Smooth muscle cell (in vitro differentiated cells): Measurements from ENCODE around the gene PSEN2. TPM values are rescaled to one million over a fixed set of nuclear protein-coding genes. Genes with fewer than 3 reads are reported as not detected.

Experiments used
- DNase-seq: peaks from one replicate; lab custom pipeline; 2025; ENCODE audit not compliant: unreplicated experiment; lab: John Stamatoyannopoulos, UW
- H2AFZ ChIP-seq: fragments of 200-600 bp; sonication (generic); 2 replicates; pipeline ENCODE4 v1.6.0; 2016; ENCODE audit warnings: antibody characterized with exemption, low read depth, mild to moderate bottlenecking
- H3F3A ChIP-seq: fragments of 200-600 bp; sonication (generic); 2 replicates; pipeline ENCODE4 v1.6.0; 2017; ENCODE audit warnings: antibody characterized with exemption, low read depth
- H3K27ac ChIP-seq: fragments of 200-600 bp; sonication (generic); 2 replicates; pipeline ENCODE4 v1.5.1; 2016; ENCODE audit warnings: low read depth, mild to moderate bottlenecking
- H3K27me3 ChIP-seq: fragments of 200-600 bp; sonication (generic); 2 replicates; pipeline ENCODE4 v1.6.1; 2016; ENCODE audit warnings: low read depth, mild to moderate bottlenecking
- H3K36me3 ChIP-seq: fragments of 200-600 bp; sonication (generic); 2 replicates; pipeline ENCODE4 v1.5.1; 2016; ENCODE audit warnings: low read depth
- H3K4me1 ChIP-seq: fragments of 200-600 bp; sonication (generic); 2 replicates; pipeline ENCODE4 v1.5.1; 2016; ENCODE audit warnings: low read depth
- H3K4me2 ChIP-seq: fragments of 200-600 bp; sonication (generic); 2 replicates; pipeline ENCODE4 v1.6.0; 2016; ENCODE audit warnings: mild to moderate bottlenecking
- H3K4me3 ChIP-seq: fragments of 200-600 bp; sonication (generic); 2 replicates; pipeline ENCODE4 v1.5.1; 2016; ENCODE audit warnings: mild to moderate bottlenecking
- H3K79me2 ChIP-seq: fragments of 200-600 bp; sonication (generic); 2 replicates; pipeline ENCODE4 v1.6.0; 2016; ENCODE audit warnings: low read depth, mild to moderate bottlenecking
- H3K9ac ChIP-seq: fragments of 200-600 bp; sonication (generic); 2 replicates; pipeline ENCODE4 v1.6.0; 2016; ENCODE audit warnings: low read depth
- H3K9me3 ChIP-seq: fragments of 200-600 bp; sonication (generic); replicated peaks from 2 replicates; pipeline ENCODE4 v1.5.1; 2016; ENCODE audit warnings: low read depth
- H4K20me1 ChIP-seq: fragments of 200-600 bp; sonication (generic); 2 replicates; pipeline ENCODE4 v1.6.0; 2016; ENCODE audit warnings: low read depth
- WGBS: methylation state at CpG from one replicate; pipeline ENCODE4 v1.1.7; 2016; ENCODE audit warnings: low lambda C conversion rate; 5-methylcytosine and 5-hydroxymethylcytosine counted together
- polyA plus RNA-seq: library from polyadenylated mRNA; unstranded; fragments of >200 nt; fragmentation: Nextera tagmentation; extraction: Ambion mirVana; gene quantifications from 2 replicates; pipeline ENCODE4 v1.2.1, GENCODE V29; 2016
- total RNA-seq: library from RNA; depleted of rRNA; stranded (reverse); fragments of >200 nt; gene quantifications from 2 replicates; pipeline ENCODE4 v1.2.3, GENCODE V29; 2014
- TF ChIP-seq, protein P1 (sequence below): fragments of 200-600 bp; sonication (generic); IDR thresholded peaks from 2 replicates; pipeline ENCODE4 v1.5.1; 2017; ENCODE audit warnings: borderline replicate concordance, mild to moderate bottlenecking, antibody characterized with exemption; ENCODE audit not compliant: insufficient read depth, poor library complexity, severe bottlenecking

PSEN2 gene
- total and polyA plus RNA-seq, 2 experiments from 2014 or later: 3.5 to 5.7 TPM

DNA sequence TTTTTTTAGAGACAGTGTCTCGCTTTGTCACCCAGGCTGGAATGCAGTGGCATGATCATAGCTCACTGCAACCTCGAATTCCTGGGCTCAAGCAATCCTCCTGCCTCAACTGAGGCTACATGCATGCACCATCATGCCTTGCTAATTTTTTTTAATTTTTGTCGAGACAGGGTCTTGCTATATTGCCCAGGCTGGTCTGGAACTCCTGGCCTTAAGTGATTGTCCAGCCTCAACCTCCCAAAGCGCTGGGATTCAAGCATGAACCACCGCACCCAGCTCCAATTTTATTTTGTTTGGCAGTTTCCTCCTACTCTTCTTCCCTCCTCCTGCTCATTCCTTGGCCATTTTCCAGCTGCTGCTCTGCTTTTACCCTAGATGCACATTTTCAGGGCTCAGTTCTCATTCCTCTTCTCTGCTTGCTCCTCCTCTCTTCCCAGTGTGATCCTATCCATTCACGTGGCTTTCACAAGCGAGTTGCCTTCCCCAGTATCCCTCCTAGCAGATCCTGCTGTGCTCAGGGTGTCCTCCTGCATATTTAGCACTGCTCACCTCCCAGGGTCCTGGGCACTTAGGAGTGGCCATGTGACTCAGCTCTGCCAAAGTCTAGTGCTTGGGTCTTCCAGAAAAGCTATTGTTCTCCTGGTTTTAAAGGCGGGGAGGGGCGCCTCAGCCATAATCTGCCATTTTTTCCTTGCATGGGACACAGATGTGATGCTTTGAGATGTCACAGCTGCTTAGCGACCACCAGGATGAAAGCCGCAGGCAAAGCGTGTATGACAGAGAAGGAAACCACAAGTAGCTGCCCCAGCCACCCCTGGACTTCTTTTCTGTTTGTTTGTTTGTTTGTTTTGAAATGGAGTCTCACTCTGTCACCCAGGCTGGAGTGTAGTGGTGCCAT is 33.7 kb downstream of the PSEN2 start:
- Histone ChIP-seq H3K27me3 (no peaks in the 10 kb centered on the region), H3K9me3 (no peaks in the 10 kb centered on the region), H3K4me3 (no peak overlapping the region), H3K9ac (no peak overlapping the region), H3K4me1 (no peaks in the 10 kb centered on the region), H2AFZ (no peak overlapping the region), H3F3A (no peaks in the 10 kb centered on the region), H4K20me1 (no peaks in the 10 kb centered on the region), H3K4me2 (no peak overlapping the region), H3K79me2 (no peaks in the 10 kb centered on the region), H3K27ac (no peak overlapping the region), H3K36me3 (no peaks in the 10 kb centered on the region)
- TF ChIP-seq, protein P1, sequence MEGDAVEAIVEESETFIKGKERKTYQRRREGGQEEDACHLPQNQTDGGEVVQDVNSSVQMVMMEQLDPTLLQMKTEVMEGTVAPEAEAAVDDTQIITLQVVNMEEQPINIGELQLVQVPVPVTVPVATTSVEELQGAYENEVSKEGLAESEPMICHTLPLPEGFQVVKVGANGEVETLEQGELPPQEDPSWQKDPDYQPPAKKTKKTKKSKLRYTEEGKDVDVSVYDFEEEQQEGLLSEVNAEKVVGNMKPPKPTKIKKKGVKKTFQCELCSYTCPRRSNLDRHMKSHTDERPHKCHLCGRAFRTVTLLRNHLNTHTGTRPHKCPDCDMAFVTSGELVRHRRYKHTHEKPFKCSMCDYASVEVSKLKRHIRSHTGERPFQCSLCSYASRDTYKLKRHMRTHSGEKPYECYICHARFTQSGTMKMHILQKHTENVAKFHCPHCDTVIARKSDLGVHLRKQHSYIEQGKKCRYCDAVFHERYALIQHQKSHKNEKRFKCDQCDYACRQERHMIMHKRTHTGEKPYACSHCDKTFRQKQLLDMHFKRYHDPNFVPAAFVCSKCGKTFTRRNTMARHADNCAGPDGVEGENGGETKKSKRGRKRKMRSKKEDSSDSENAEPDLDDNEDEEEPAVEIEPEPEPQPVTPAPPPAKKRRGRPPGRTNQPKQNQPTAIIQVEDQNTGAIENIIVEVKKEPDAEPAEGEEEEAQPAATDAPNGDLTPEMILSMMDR: no peak
- WGBS: 89% methylated on average over 12 of the region's 12 CpGs
- no peak for DNase-seq

DNA sequence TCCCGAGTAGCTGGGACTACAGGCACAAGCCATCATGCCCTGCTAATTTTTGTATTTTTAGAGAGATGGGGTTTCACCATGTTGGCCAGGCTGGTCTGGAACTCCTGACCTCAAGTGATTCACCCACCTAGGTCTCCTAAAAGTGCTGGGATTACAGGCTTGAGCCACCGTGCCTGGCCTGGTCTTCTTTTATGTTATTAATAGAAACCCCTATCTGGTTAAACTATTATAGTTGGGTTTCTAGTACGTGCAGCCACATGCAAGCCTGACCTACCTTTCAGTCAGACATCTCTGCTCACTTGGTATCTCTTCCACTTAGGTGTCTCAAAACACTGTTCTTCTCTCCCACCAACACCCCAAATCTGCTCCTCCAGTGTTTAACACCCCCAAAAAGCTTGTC is 34.4 kb downstream of the PSEN2 start:
- WGBS: 89% methylated on average over 3 of the region's 3 CpGs
- Histone ChIP-seq H3K79me2 (no peaks in the 10 kb centered on the region), H3K4me2 (no peak overlapping the region), H3K27ac (no peak overlapping the region), H3K27me3 (no peaks in the 10 kb centered on the region), H3K36me3 (no peaks in the 10 kb centered on the region), H3K4me1 (no peaks in the 10 kb centered on the region), H3K9me3 (no peaks in the 10 kb centered on the region), H2AFZ (no peak overlapping the region), H3F3A (no peaks in the 10 kb centered on the region), H4K20me1 (no peaks in the 10 kb centered on the region), H3K9ac (no peak overlapping the region), H3K4me3 (no peak overlapping the region)
- DNase-seq: no peak
- TF ChIP-seq, protein P1: no peak

DNA sequence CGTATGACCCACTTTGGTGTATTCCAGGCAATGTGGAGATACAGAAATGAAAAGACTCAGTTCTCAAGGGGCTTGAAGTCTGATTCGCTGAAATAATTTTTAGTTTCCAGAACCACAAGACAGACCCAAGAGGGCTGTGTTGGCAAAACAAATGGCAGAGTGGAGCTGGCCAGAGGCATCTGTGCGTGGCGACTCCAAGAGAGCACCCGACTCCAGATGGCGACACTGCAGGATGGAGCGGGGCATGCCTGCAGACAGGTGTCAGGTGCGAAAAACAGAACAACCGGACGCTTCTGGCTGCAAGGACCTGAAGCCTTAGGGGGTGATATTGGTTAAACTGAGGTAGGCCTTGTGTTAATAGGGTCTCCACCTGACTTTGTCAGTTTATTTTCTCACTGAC is 38.0 kb downstream of the PSEN2 start:
- DNase-seq: no peak
- Histone ChIP-seq H3K4me1 (no peaks in the 10 kb centered on the region), H3F3A (no peaks in the 10 kb centered on the region), H3K27ac (no peak overlapping the region), H4K20me1 (no peaks in the 10 kb centered on the region), H3K4me3 (no peak overlapping the region), H3K79me2 (no peaks in the 10 kb centered on the region), H3K36me3 (no peaks in the 10 kb centered on the region), H3K9me3 (no peaks in the 10 kb centered on the region), H2AFZ (no peak overlapping the region), H3K27me3 (no peaks in the 10 kb centered on the region), H3K4me2 (no peak overlapping the region), H3K9ac (no peak overlapping the region)
- 95% methylated on average over 10 of the region's 10 CpGs for WGBS
- TF ChIP-seq, protein P1: no peak

DNA sequence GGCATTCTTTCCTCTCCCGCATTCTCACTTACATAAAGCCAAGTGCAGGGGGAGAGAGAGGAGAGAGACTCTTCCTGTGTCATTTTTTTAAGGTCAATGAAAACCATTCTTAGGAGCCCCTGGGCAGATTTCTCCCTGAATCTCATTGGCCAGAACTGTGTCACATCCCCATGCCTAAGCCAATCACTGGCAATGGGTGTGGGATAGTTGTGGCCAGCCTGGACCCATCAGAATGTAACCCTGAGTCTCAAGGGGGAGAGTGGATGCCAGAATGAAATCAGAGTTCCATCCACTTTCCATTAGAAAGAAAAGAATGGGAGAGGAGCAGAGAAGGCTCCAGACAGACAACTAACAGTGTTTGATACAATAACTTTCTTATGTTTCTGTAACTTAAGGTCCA is 38.5 kb downstream of the PSEN2 start:
- TF ChIP-seq, protein P1: no peak
- Histone ChIP-seq H3K9me3 (no peaks in the 10 kb centered on the region), H3K36me3 (no peaks in the 10 kb centered on the region), H3K27ac (no peak overlapping the region), H3K4me1 (no peaks in the 10 kb centered on the region), H2AFZ (no peak overlapping the region), H3K79me2 (no peaks in the 10 kb centered on the region), H4K20me1 (no peaks in the 10 kb centered on the region), H3K27me3 (no peaks in the 10 kb centered on the region), H3F3A (no peaks in the 10 kb centered on the region), H3K4me3 (no peak overlapping the region), H3K4me2 (no peak overlapping the region), H3K9ac (no peak overlapping the region)
- DNase-seq: no peak
- WGBS: 100% methylated on average over 1 of the region's 1 CpG
